OCI-LY7 (cell line): ENCODE data around the gene CAP2.

ENCODE experiments used
- CTCF ChIP-seq: fragments of 200-600 bp; sonication (generic); conservative IDR thresholded peaks from 2 replicates; pipeline ENCODE4 v1.5.1; 2014; ENCODE audit warnings: mild to moderate bottlenecking, antibody characterized with exemption, low read length, moderate library complexity, mixed read lengths
- EZH2phosphoT487 ChIP-seq: fragments of 200-600 bp; sonication (generic); IDR thresholded peaks from 2 replicates; pipeline ENCODE4 v1.6.1; 2018; ENCODE audit warnings: low read depth, borderline replicate concordance, mild to moderate bottlenecking, mixed run types, antibody characterized with exemption, low read length, moderate library complexity, mixed read lengths

- no peak for TF ChIP-seq CTCF
- no peak for TF ChIP-seq EZH2phosphoT487
Measured at GRCh38 chr6:17446713-17447112, 53.3 kb downstream of the CAP2 start.
